ENCODE measurements around the gene COL19A1. TPM values are rescaled to one million over a fixed set of nuclear protein-coding genes. Genes with fewer than 3 reads are reported as not detected.

COL19A1 gene
- polyA plus RNA-seq, 1 donor = 9.5 TPM

DNA sequence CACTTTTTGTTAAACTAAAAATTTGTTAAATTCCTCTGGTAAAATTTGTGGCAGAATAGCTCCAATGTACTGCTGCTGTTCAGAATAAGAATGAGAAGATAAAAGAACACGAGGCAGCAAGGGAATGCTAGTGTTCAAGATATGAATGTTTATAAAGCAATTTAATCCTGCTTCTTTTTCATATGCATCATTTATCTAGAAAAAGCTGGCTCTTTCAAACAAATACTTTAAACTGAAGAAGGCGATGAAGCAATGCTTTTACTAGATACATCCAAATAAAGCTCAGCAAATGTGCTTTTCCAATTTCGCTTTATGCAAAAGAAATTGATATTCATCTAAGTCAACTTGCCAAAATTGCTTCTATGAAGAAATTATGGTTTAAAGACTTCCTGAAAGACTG, 370.0 kb downstream of the COL19A1 start:
- no peak for DNase-seq

GRCh38 chr6:70241031-70241430, 374.7 kb downstream of the COL19A1 start:
- no peak for DNase-seq

- DNase-seq = no peak
Observed at GRCh38 chr6:70241991-70242420, 375.6 kb downstream of the COL19A1 start.

GRCh38 chr6:70246118-70246517, 379.8 kb downstream of the COL19A1 start:
- DNase-seq = no peak

GRCh38 chr6:70252604-70253003, 386.2 kb downstream of the COL19A1 start:
- DNase-seq = no peak

- no peak for DNase-seq
Observed at GRCh38 chr6:70253923-70254322, 387.6 kb downstream of the COL19A1 start.

DNA sequence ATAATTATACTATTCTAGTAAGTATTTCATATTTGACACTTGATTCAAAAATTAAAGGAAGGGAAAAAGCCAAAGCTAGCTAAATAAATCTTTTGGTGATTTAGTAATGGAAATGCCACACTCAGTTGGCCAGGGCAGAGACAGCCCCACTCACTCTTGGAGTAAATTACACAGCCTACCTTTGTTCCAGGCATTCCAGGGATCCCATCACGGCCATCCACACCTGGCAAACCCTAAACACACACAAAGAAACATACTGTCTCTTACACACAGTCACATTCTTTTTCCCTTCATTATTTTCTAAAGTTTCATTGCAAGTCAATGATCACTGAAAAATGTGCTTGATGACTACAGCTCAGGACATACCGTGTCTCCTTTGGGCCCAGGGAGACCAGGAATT, 388.4 kb downstream of the COL19A1 start:
- no peak for DNase-seq

DNA sequence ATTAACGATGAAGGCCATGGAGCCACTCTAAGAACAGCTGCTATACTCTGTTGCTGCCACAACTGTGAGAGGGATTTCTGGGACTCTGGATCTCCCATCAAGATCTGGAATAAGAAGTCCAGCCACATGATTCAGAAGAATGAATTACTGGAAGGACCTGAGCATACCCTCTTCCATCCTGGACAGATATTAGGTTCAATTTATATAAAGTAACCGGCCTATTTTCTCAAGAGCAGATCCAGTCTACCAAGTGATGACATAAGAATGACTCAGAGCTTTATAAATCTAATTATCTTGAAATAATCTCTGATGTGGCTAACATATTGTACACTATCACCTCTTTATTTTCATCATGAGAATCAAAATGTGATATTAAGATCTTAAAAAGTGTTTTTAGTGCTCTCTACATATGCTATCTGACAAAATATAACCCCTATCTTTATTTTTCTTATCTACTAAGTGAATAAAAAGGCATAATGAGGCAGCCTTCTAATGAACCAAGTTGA, 391.5 kb downstream of the COL19A1 start:
- DNase-seq = no peak

GRCh38 chr6:70258483-70258882, 392.1 kb downstream of the COL19A1 start:
- DNase-seq = no peak

Other genes starting within 250 kb of the COL19A1 start
- gene LMBRD1, start 69.5 kb upstream of the COL19A1 start, polyA plus RNA-seq (ENCODE audit: insufficient read length) = 38.1 TPM